GM12878 (cell line): ENCODE data around the gene STX16. TPM values are rescaled to one million over a fixed set of nuclear protein-coding genes. Genes with fewer than 3 reads are reported as not detected.

Source experiments
- ATAC-seq: fragments of 200-7000 bp; cut with Tn5 transposase; 3 replicates; pipeline ENCODE4 v1.9.1; 2020; ENCODE audit warnings: mild to moderate bottlenecking, moderate library complexity
- BruUV-seq: library from RNA; stranded (reverse); fragments of 400-500 nt; replicated peaks from 2 replicates; lab custom pipeline; 2021; lab: Mats Ljungman, UMichigan
- CTCF ChIA-PET: fragments of 300-600 bp; sonication (Branson Sonifier 250); formaldehyde crosslinking; extraction: SDS; loops from one replicate; lab custom pipeline; 2021; ENCODE audit warnings: inconsistent platforms; lab: Yijun Ruan, JAX
- POLR2A ChIA-PET: fragments of 350-600 bp; formaldehyde crosslinking; extraction: SDS; loops from one replicate; lab custom pipeline; 2021; ENCODE audit warnings: inconsistent platforms; lab: Charles Lee
- RAD21 ChIA-PET: fragments of 300-600 bp; sonication (Branson Sonifier 250); formaldehyde crosslinking; loops from one replicate; lab custom pipeline; 2023; ENCODE audit warnings: antibody characterized with exemption; ENCODE audit not compliant: unreplicated experiment; lab: Charles Lee
- SMC1A ChIA-PET: fragments of 300-600 bp; sonication (Branson Sonifier 250); formaldehyde crosslinking; loops from one replicate; lab custom pipeline; 2023; ENCODE audit not compliant: unreplicated experiment, uncharacterized antibody; lab: Charles Lee
- DNase-seq: peaks from one replicate; pipeline ENCODE4 v3.0.0-alpha.2; 2011; ENCODE audit warnings: low read depth, low spot score
- FAIRE-seq: peaks from 3 replicates; lab custom pipeline; 2011; peaks lifted over from hg19 to GRCh38; lab: Jason Lieb, UNC
- H2AFZ ChIP-seq: 2 replicates; pipeline ENCODE4 v1.6.0; 2011; ENCODE audit warnings: low read depth, low read length, control low read depth; ENCODE audit not compliant: control insufficient read depth
- H3K27ac ChIP-seq: 2 replicates; pipeline ENCODE4 v1.5.1; 2011; ENCODE audit warnings: control low read depth; ENCODE audit not compliant: control insufficient read depth, insufficient read depth
- H3K27me3 ChIP-seq, 2 experiments: replicated peaks in 1 of 2; 2 replicates each; pipeline versions ENCODE4 v1.6.0 to v1.6.1; 2011; ENCODE audit warnings: low read length in 1 of 2; ENCODE audit not compliant: control insufficient read depth in 2 of 2, insufficient read depth in 2 of 2
- H3K36me3 ChIP-seq, 2 experiments: 2 replicates each; pipeline ENCODE4 v1.5.1; 2011; ENCODE audit warnings: low read length in 1 of 2; ENCODE audit not compliant: control insufficient read depth in 2 of 2, insufficient read depth in 2 of 2
- H3K4me1 ChIP-seq: 2 replicates; pipeline ENCODE4 v1.6.1; 2011; ENCODE audit warnings: mild to moderate bottlenecking, low read length, moderate library complexity, mixed read lengths; ENCODE audit not compliant: control insufficient read depth, insufficient read depth
- H3K4me2 ChIP-seq: 2 replicates; pipeline ENCODE4 v1.6.0; 2011; ENCODE audit warnings: control low read depth; ENCODE audit not compliant: control insufficient read depth, insufficient read depth
- H3K4me3 ChIP-seq: fragments of 200-600 bp; sonication (generic); 2 replicates; pipeline ENCODE4 v1.5.1; 2016
- H3K79me2 ChIP-seq: 2 replicates; pipeline ENCODE4 v1.6.0; 2011; ENCODE audit warnings: low read length; ENCODE audit not compliant: control insufficient read depth, insufficient read depth
- H3K9ac ChIP-seq: 2 replicates; pipeline ENCODE4 v1.8.0; 2011; ENCODE audit warnings: low read length, control low read depth, mixed read lengths; ENCODE audit not compliant: control insufficient read depth, insufficient read depth
- H3K9me3 ChIP-seq: replicated peaks from 3 replicates; pipeline ENCODE4 v1.5.1; 2011; ENCODE audit warnings: mild to moderate bottlenecking, low read length; ENCODE audit not compliant: control insufficient read depth, insufficient read depth
- H4K20me1 ChIP-seq: 2 replicates; pipeline ENCODE4 v1.6.0; 2011; ENCODE audit not compliant: control insufficient read depth, insufficient read depth
- ATF7 ChIP-seq: fragments of 450-650 bp; IDR thresholded peaks from 2 replicates; pipeline ENCODE4 v1.6.1; 2016; ENCODE audit warnings: low read depth, mild to moderate bottlenecking
- BHLHE40 ChIP-seq, 2 experiments: fragments of 450-650 bp in 1 of 2; IDR thresholded peaks; 2 replicates each; pipeline ENCODE4 v1.6.1; 2011 to 2017; ENCODE audit warnings: low read depth in 2 of 2, borderline replicate concordance in 1 of 2, improper control_type of control experiment in 1 of 2, low read length in 1 of 2, mild to moderate bottlenecking in 1 of 2
- HDAC6 ChIP-seq: fragments of 200-600 bp; sonication (generic); IDR thresholded peaks from one replicate; pipeline ENCODE4 v1.8.0; 2017; ENCODE audit warnings: antibody characterized with exemption; ENCODE audit not compliant: unreplicated experiment
- JUND ChIP-seq: IDR thresholded peaks from 2 replicates; pipeline ENCODE4 v1.6.1; 2012; ENCODE audit warnings: low read depth, mild to moderate bottlenecking, low read length, improper control_type of control experiment, moderate library complexity
- MAX ChIP-seq: IDR thresholded peaks from 2 replicates; pipeline ENCODE4 v1.6.1; 2012; ENCODE audit warnings: low read depth, low read length, improper control_type of control experiment
- MEF2B ChIP-seq: fragments of 450-650 bp; IDR thresholded peaks from 2 replicates; pipeline ENCODE4 v1.6.1; 2018; ENCODE audit warnings: mild to moderate bottlenecking, moderate library complexity; ENCODE audit not compliant: partially characterized antibody, poor library complexity, severe bottlenecking
- REST ChIP-seq: IDR thresholded peaks from 2 replicates; pipeline ENCODE4 v1.6.1; 2012; ENCODE audit warnings: mild to moderate bottlenecking, low read depth, low read length
- RFX5 ChIP-seq: IDR thresholded peaks from 2 replicates; pipeline ENCODE4 v1.6.1; 2011; ENCODE audit warnings: low read depth, low read length, improper control_type of control experiment
- SMAD1 ChIP-seq: fragments of 450-650 bp; IDR thresholded peaks from 2 replicates; pipeline ENCODE4 v1.6.1; 2018; ENCODE audit warnings: mild to moderate bottlenecking, low read depth; ENCODE audit not compliant: partially characterized antibody
- SMC3 ChIP-seq: IDR thresholded peaks from 2 replicates; pipeline ENCODE4 v1.6.1; 2011; ENCODE audit warnings: low read length, improper control_type of control experiment, borderline replicate concordance
- ZNF592 ChIP-seq: fragments of 450-650 bp; IDR thresholded peaks from 2 replicates; pipeline ENCODE4 v1.6.1; 2017; ENCODE audit warnings: mild to moderate bottlenecking, moderate library complexity
- WGBS: methylation state at CpG from one replicate; pipeline ENCODE4 v1.1.6; 2016; ENCODE audit warnings: low lambda C conversion rate; ENCODE audit not compliant: insufficient replicate concordance, insufficient coverage; ENCODE audit errors: missing lambda C conversion rate; 5-methylcytosine and 5-hydroxymethylcytosine counted together
- in situ Hi-C: fragments of 300-500 bp; cut with MboI; formaldehyde crosslinking; loops from 9 replicates; pipeline ENCODE4 v1.14.3; 2018; ENCODE audit warnings: mixed read lengths
- intact Hi-C: fragments of 100-400 bp; cut with micrococcal nuclease; formaldehyde crosslinking; loops from one replicate; pipeline ENCODE4 v1.14.2; 2022; ENCODE audit not compliant: unreplicated experiment
- polyA plus RNA-seq, 11 experiments: library from polyadenylated mRNA; depleted of rRNA in 4 of 11; unstranded in 6 of 11; stranded (reverse) in 5 of 11; fragments of >200 nt; fragmentation: Nextera tagmentation in 4 of 11; fragmentation: Illumina TruSeq in 1 of 11; extraction: Ambion mirVana in 4 of 11; extraction: Trizol in 1 of 11; gene quantifications; 1 replicate in 1 of 11; 2 replicates in 10 of 11; pipeline versions ENCODE4 v1.2.1 to v1.2.3, GENCODE V29; 2011 to 2016; ENCODE audit warnings: inconsistent platforms in 2 of 11, missing spikeins in 2 of 11, low read depth in 1 of 11
- total RNA-seq, 4 experiments: library from RNA; depleted of rRNA in 3 of 4; stranded (reverse); fragments of >200 nt in 3 of 4; fragmentation: Illumina TruSeq in 1 of 4; extraction: Trizol in 1 of 4; gene quantifications; 2 replicates each; pipeline versions ENCODE4 v1.2.1 to v1.2.3, GENCODE V29; 2013 to 2021

Gene STX16
- total and polyA plus RNA-seq, 10 of the 15 experiments (the other 5 are each of a cell fraction or from before 2014, with no cell fraction given) = 6.3 to 68.4 (median 35.8) TPM

GRCh38 chr20:58660855-58661597 lies 9.9 kb downstream of the STX16 start (continued):
- no peak for TF ChIP-seq JUND

GRCh38 chr20:58661598-58662473 lies 10.8 kb downstream of the STX16 start:
- BruUV-seq = no TSS peak
- FAIRE-seq (no peak), DNase-seq (no peak), ATAC-seq (no peak)
- no peak overlapping the region for H3K4me3 ChIP-seq
- CTCF ChIA-PET = interaction anchor here (1.6 kb wide), 1 partner anchor 9 kb away, joined by 3 read pairs; no protein-coding TSS in a partner anchor
- no peak overlapping the region for H3K9ac ChIP-seq
- intact Hi-C loops (no loop called here), in situ Hi-C loops (loop anchor here (25.0 kb wide), 1 partner anchor 1275 kb away; the partner anchor contains the start of gene RBM38)
- peaks cover 5% of the 10 kb centered on the region; the same call in 1 of the 2 replicates for H4K20me1 ChIP-seq
- no peak overlapping the region for H3K4me2 ChIP-seq
- no peaks in the 10 kb centered on the region for H3K27me3 ChIP-seq
- H2AFZ ChIP-seq = no peak overlapping the region
- POLR2A ChIA-PET = interaction anchor here (0.6 kb wide), 1 partner anchor 10 kb away, joined by 3 read pairs; no protein-coding TSS in a partner anchor
- peaks cover 8% of the 10 kb centered on the region for H3K4me1 ChIP-seq
- H3K79me2 ChIP-seq = peaks cover 62% of the 10 kb centered on the region
- peaks cover 3 to 22% of the 10 kb centered on the region in 2 experiments for H3K36me3 ChIP-seq
- RAD21 ChIA-PET = no interaction called here
- 95% methylated on average over 12 of the region's 12 CpGs for WGBS
- SMC1A ChIA-PET = interaction anchor here (0.6 kb wide), 1 partner anchor 9 kb away, joined by 3 read pairs; no protein-coding TSS in a partner anchor
- H3K27ac ChIP-seq = no peak overlapping the region
- H3K9me3 ChIP-seq = no peaks in the 10 kb centered on the region
- no peak for TF ChIP-seq BHLHE40 (IDR thresholded peaks at IDR 0.05; ENCODE audit: borderline replicate concordance in 1 of 2, low read depth in 2 of 2, low read length in 1 of 2)
- TF ChIP-seq ZNF592 = no peak
- no peak for TF ChIP-seq RFX5
- TF ChIP-seq SMC3 = no peak
- no peak for TF ChIP-seq MEF2B
- no peak for TF ChIP-seq MAX
- no peak for TF ChIP-seq REST
- TF ChIP-seq HDAC6 = no peak
- TF ChIP-seq SMAD1 = no peak
- no peak for TF ChIP-seq ATF7
